GM21390 (cell line): ENCODE results near the gene GYS1.
"Not testable (repeated sequence)": the region's sequence is repeated elsewhere in the genome, so short reads cannot be mapped to it uniquely, and the experiment has no call there.

Source experiments
- ATAC-seq: cut with Tn5 transposase; IDR thresholded peaks from one replicate; pipeline ENCODE4 v1.9.1; 2021; ENCODE audit not compliant: unreplicated experiment

Gene GYS1

GRCh38 chr19:48993175-48994034 lies at the start of gene GYS1, which contains the start of gene RUVBL2:
TSS of gene GYS1 (minus strand) at chr19:48993309. CDS start at chr19:48993112, 197 bp downstream.
TSS of gene RUVBL2 (plus strand) at chr19:48993887. CDS start at chr19:48993912, 25 bp downstream.
- ATAC-seq = peak; percentile 81

- not testable (repeated sequence) for ATAC-seq
Observed at GRCh38 chr19:49042666-49043065, 49.6 kb upstream of the GYS1 start.

- no peak for ATAC-seq
Observed at GRCh38 chr19:49042177-49042576, 49.1 kb upstream of the GYS1 start.

GRCh38 chr19:49039736-49040135 lies 46.6 kb upstream of the GYS1 start:
- ATAC-seq = not testable (repeated sequence)

GRCh38 chr19:49038557-49039276 lies 45.6 kb upstream of the GYS1 start:
- not testable (repeated sequence) for ATAC-seq

GRCh38 chr19:49038111-49038510 lies 45.0 kb upstream of the GYS1 start:
- not testable (repeated sequence) for ATAC-seq

GRCh38 chr19:49036815-49037214 lies 43.7 kb upstream of the GYS1 start, which contains the start of gene CGB1:
TSS of gene CGB1 (minus strand) at chr19:49036895. CDS start at chr19:49036711, 184 bp downstream.
- not testable (repeated sequence) for ATAC-seq

GRCh38 chr19:49031642-49032301 lies 38.7 kb upstream of the GYS1 start, which contains the start of gene CGB2:
TSS of gene CGB2 (plus strand) at chr19:49031890. CDS start at chr19:49032096, 206 bp downstream.
- ATAC-seq = not testable (repeated sequence)

GRCh38 chr19:49030323-49030722 lies 37.2 kb upstream of the GYS1 start:
- ATAC-seq = not testable (repeated sequence)

GRCh38 chr19:49029749-49030148 lies 36.6 kb upstream of the GYS1 start:
- not testable (repeated sequence) for ATAC-seq

- not testable (repeated sequence) for ATAC-seq
Observed at GRCh38 chr19:49028686-49029085, 35.6 kb upstream of the GYS1 start.

GRCh38 chr19:49025599-49025998 lies 32.5 kb upstream of the GYS1 start:
- not testable (repeated sequence) for ATAC-seq

- not testable (repeated sequence) for ATAC-seq
Observed at GRCh38 chr19:49025088-49025487, 32.0 kb upstream of the GYS1 start.

- not testable (repeated sequence) for ATAC-seq
Observed at GRCh38 chr19:49024233-49024632, 31.1 kb upstream of the GYS1 start, which contains the start of gene CGB3. TSS of gene CGB3 (minus strand) at chr19:49024333. CDS start at chr19:49023971, 362 bp downstream.

- ATAC-seq = no peak
Observed at GRCh38 chr19:49022116-49022515, 29.0 kb upstream of the GYS1 start.

- ATAC-seq = no peak
Observed at GRCh38 chr19:49020931-49021895, 28.1 kb upstream of the GYS1 start.

GRCh38 chr19:49020342-49020741 lies 27.2 kb upstream of the GYS1 start:
- ATAC-seq = no peak

- ATAC-seq = no peak
Observed at GRCh38 chr19:49019242-49019932, 26.3 kb upstream of the GYS1 start.
